GM21423 (cell line): ENCODE data around the gene PSMB5.
"Not testable (repeated sequence)": the region's sequence is repeated elsewhere in the genome, so short reads cannot be mapped to it uniquely, and the experiment has no call there.

Experiments used
- ATAC-seq: cut with Tn5 transposase; IDR thresholded peaks from one replicate; pipeline ENCODE4 v1.9.1; 2021; ENCODE audit warnings: mild to moderate bottlenecking, moderate library complexity; ENCODE audit not compliant: unreplicated experiment

The PSMB5 gene

GRCh38 chr14:23020143-23021128 lies 14.3 kb downstream of the PSMB5 start:
- ATAC-seq: no peak

GRCh38 chr14:23018107-23018506 lies 16.6 kb downstream of the PSMB5 start:
- ATAC-seq: no peak

GRCh38 chr14:23017091-23017490 lies 17.6 kb downstream of the PSMB5 start:
- no peak for ATAC-seq

GRCh38 chr14:23015618-23016017 lies 19.1 kb downstream of the PSMB5 start:
- no peak for ATAC-seq

- ATAC-seq: not testable (repeated sequence)
These were observed 21.0 kb downstream of the PSMB5 start for GRCh38 chr14:23013749-23014054.

- ATAC-seq: no peak
These were observed 21.5 kb downstream of the PSMB5 start for GRCh38 chr14:23013054-23013748.

GRCh38 chr14:23009939-23010726 lies 24.6 kb downstream of the PSMB5 start, which contains the start of gene C14orf93:
C14orf93 (minus strand) TSS chr14:23010143; CDS start chr14:22999023, 11,120 bp downstream.
- peak; percentile 33 for ATAC-seq

- no peak for ATAC-seq
These were observed 25.2 kb downstream of the PSMB5 start for GRCh38 chr14:23009483-23009938.

- ATAC-seq: no peak
These were observed 25.9 kb downstream of the PSMB5 start for GRCh38 chr14:23008831-23009230.

- ATAC-seq: peak; percentile 94
These were observed 27.9 kb downstream of the PSMB5 start for GRCh38 chr14:23006544-23007419.

GRCh38 chr14:23006188-23006534 lies 28.5 kb downstream of the PSMB5 start:
- ATAC-seq: no peak

GRCh38 chr14:23005451-23006187 lies 29.1 kb downstream of the PSMB5 start:
- ATAC-seq: no peak

- not testable (repeated sequence) for ATAC-seq
These were observed 30.4 kb downstream of the PSMB5 start for GRCh38 chr14:23004274-23004673.

GRCh38 chr14:23002592-23002991 lies 32.1 kb downstream of the PSMB5 start:
- no peak for ATAC-seq

GRCh38 chr14:23000860-23001259 lies 33.8 kb downstream of the PSMB5 start:
- ATAC-seq: no peak

- no peak for ATAC-seq
These were observed 36.2 kb downstream of the PSMB5 start for GRCh38 chr14:22998329-22999012.

GRCh38 chr14:22997676-22998323 lies 36.9 kb downstream of the PSMB5 start:
- ATAC-seq: no peak
